Gastrocnemius medialis (tissue), 4 donors: ENCODE results near the gene CCHCR1.

ENCODE experiments used
- POLR2A ChIP-seq, 2 donors: fragments of 450-650 bp; IDR thresholded peaks; one replicate each; pipeline ENCODE4 v1.6.1; 2017; ENCODE audit warnings: antibody characterized with exemption in 2 of 2, mild to moderate bottlenecking in 2 of 2, moderate library complexity in 2 of 2
- TF ChIP-seq, protein P1 (sequence below), 5 experiments: fragments of 450-650 bp in 3 of 5; fragments of 200-600 bp in 2 of 5; sonication (generic) in 2 of 5; IDR thresholded peaks in 4 of 5; conservative IDR thresholded peaks in 1 of 5; 1 replicate in 4 of 5; 2 replicates in 1 of 5; pipeline ENCODE4 v1.5.1; 2016 to 2019; ENCODE audit warnings: antibody characterized with exemption in 5 of 5, mild to moderate bottlenecking in 3 of 5, moderate library complexity in 3 of 5

DNA sequence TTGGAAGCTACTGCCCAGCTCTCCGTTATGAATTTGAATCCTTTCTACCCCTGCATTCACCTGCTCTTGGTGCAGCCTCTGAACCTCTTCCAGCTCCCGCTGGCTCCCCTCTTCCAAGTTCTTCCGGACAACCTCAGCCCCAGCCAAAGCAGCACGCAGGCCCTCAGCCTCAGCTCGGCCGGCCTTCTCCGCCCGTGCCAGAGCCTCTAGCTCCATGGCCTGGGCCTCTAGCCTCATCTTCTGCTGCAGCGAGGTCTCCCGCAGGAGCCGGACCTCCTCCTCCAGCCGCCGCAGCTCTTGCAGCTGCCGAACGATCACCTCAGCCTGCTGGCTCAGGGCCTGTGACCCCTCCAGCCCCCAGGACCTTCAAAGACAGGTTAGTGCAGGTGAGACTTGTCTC lies 3.2 kb downstream of the CCHCR1 start:
- TF ChIP-seq POLR2A (IDR thresholded peaks at IDR 0.05) = no peak
- TF ChIP-seq, protein P1, sequence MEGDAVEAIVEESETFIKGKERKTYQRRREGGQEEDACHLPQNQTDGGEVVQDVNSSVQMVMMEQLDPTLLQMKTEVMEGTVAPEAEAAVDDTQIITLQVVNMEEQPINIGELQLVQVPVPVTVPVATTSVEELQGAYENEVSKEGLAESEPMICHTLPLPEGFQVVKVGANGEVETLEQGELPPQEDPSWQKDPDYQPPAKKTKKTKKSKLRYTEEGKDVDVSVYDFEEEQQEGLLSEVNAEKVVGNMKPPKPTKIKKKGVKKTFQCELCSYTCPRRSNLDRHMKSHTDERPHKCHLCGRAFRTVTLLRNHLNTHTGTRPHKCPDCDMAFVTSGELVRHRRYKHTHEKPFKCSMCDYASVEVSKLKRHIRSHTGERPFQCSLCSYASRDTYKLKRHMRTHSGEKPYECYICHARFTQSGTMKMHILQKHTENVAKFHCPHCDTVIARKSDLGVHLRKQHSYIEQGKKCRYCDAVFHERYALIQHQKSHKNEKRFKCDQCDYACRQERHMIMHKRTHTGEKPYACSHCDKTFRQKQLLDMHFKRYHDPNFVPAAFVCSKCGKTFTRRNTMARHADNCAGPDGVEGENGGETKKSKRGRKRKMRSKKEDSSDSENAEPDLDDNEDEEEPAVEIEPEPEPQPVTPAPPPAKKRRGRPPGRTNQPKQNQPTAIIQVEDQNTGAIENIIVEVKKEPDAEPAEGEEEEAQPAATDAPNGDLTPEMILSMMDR (IDR thresholded peaks at IDR 0.05 in 4 of 5, conservative IDR thresholded peaks at IDR 0.05 in 1 of 5) = no peak
